Measurements from ENCODE around the gene FOSB.

FOSB gene

GRCh38 chr19:45517238-45517637, 49.4 kb downstream of the FOSB start:
- no peak for TF ChIP-seq CTCF (IDR thresholded peaks at IDR 0.05; ENCODE audit: low read depth, low read length)
- DNase-seq (ENCODE audit: low read depth in 2 of 2), result no peak
- H3K4me3 ChIP-seq (replicated peaks in 1 of 2; ENCODE audit: low read depth in 2 of 2, low read length in 2 of 2), result no peak overlapping the region

GRCh38 chr19:45517641-45518468, 50.1 kb downstream of the FOSB start:
- no peak overlapping the region for H3K4me3 ChIP-seq (replicated peaks in 1 of 2; ENCODE audit: low read depth in 2 of 2, low read length in 2 of 2)
- TF ChIP-seq CTCF (IDR thresholded peaks at IDR 0.05; ENCODE audit: low read depth, low read length), result no peak
- DNase-seq (ENCODE audit: low read depth in 2 of 2), result no peak

- no peak for TF ChIP-seq CTCF (IDR thresholded peaks at IDR 0.05; ENCODE audit: low read depth, low read length)
- H3K4me3 ChIP-seq (replicated peaks in 1 of 2; ENCODE audit: low read depth in 2 of 2, low read length in 2 of 2), result no peak overlapping the region
- no peak for DNase-seq (ENCODE audit: low read depth in 2 of 2)
These were observed 50.7 kb downstream of the FOSB start for GRCh38 chr19:45518469-45518826.

GRCh38 chr19:45522010-45522941, 54.5 kb downstream of the FOSB start:
- no peak for TF ChIP-seq CTCF (IDR thresholded peaks at IDR 0.05; ENCODE audit: low read depth, low read length)
- no peak overlapping the region for H3K4me3 ChIP-seq (replicated peaks in 1 of 2; ENCODE audit: low read depth in 2 of 2, low read length in 2 of 2)

GRCh38 chr19:45523642-45524256, 56.0 kb downstream of the FOSB start:
- no peak overlapping the region for H3K4me3 ChIP-seq (replicated peaks in 1 of 2; ENCODE audit: low read depth in 2 of 2, low read length in 2 of 2)
- peak; percentile 89 for TF ChIP-seq CTCF (IDR thresholded peaks at IDR 0.05; ENCODE audit: low read depth, low read length)
- DNase-seq (ENCODE audit: low read depth in 2 of 2), result peak; percentile 88 to 91

More at GRCh38 chr19:45522010-45522941, 54.5 kb downstream of the FOSB start:
- DNase-seq (ENCODE audit: low read depth in 2 of 2), result no peak

- TF ChIP-seq CTCF (IDR thresholded peaks at IDR 0.05; ENCODE audit: low read depth, low read length), result no peak
- H3K4me3 ChIP-seq (replicated peaks in 1 of 2; ENCODE audit: low read depth in 2 of 2, low read length in 2 of 2), result no peak overlapping the region
- DNase-seq (ENCODE audit: low read depth in 2 of 2), result no peak
These were observed 56.9 kb downstream of the FOSB start for GRCh38 chr19:45524575-45525129.
